EH (cell line): ENCODE results near the gene PBX1.

Experiments
- DNase-seq: peaks from one replicate; pipeline ENCODE4 v3.0.0-alpha.2; 2015; ENCODE audit warnings: low read depth

Gene PBX1

DNA sequence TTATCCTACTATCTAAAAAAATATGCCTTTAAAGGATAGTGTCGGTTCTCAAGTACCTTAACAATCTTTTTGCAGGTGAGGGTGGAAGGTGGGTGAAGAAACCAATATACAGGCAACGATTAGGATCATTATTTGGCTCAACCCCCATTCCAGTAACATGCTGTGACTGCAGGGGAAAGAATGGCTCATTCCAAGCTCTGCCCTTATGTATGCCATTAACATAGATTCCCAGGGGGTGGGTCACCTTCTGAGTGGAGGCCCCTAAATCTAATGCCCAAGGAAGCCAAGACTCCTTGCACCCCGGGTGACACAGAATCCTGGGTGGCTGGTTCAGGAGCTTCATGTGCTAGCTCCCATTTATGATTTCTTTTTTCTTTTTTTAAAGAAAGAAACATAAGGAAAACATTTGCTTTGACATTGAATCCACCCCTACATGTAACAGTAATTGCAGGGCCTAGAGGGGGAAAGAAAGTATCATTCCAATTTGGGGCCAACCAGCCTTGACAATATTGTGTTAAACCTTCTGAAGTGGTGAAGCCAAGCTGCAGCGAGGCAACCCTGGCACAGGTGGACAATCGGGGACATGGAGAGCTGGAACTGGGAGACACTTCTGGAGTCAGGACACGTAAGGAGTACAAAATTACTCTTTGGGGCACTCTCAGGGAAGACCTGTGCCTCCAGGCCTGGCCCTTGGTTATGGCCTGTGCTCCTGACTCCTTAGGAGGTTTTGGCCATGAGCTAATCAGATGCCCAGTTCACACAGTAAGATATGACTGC is 200.3 kb downstream of the PBX1 start:
- no peak for DNase-seq

DNA sequence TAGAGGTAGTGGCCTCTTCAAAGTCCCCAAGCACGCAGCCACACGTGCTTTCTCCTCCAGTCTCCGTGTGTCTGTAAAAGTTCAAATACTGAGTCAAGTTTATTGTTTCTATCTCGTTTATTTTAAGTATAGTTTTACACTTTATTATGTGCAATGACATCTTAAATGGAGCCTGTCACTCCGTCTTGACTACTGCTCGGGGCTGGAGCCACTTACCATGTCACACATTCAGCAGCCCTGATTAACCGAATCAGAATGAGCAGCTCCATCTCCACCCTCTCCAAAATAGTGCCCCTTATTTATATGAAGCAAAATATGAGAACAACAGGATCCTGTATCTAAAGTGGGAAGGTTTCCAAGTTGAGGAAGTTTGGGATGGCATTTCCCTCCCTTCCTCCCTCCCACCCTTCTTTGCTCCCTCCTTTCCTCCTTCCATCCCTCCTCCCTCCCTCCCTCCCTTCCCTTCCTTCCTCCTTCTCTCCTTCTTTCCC is 201.0 kb downstream of the PBX1 start:
- DNase-seq = peak; percentile 41

DNA sequence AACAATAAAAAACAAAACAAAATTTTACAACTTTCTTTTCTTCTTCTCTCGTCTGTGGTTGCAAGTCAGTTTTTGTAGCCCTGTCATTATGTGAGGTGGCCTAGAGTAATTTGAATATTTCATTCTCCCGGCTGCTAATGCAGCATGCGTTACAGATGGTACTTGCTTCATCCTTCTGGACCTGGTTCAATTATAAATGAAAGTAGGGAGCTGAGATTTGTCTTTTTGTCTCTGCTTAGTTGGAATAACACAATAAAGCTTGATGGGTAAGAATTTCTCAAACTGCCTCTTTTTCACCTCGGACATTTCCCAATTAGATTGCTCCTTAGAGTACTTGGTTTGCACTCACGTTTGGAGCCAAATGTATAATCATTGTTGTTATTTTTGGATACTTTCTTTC is 201.6 kb downstream of the PBX1 start:
- DNase-seq = no peak

DNA sequence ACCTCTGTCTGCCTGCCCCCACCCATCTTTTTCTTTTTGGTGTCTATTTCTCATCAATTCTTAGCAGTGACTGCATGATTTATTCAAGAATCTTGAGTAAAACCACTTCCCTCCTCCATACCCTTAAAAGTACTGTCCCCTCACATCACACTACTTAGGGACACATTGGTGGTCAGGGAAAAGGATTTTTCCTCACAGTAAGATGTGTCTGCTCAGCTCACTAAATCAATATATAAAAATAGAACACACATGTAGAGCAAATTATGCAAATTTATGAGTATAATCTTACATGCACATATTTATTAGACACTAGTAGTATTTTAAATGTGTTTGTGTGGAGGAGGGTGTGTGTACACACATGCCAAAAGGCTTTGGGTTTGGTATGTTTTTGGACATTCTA is 202.0 kb downstream of the PBX1 start:
- DNase-seq = no peak

DNA sequence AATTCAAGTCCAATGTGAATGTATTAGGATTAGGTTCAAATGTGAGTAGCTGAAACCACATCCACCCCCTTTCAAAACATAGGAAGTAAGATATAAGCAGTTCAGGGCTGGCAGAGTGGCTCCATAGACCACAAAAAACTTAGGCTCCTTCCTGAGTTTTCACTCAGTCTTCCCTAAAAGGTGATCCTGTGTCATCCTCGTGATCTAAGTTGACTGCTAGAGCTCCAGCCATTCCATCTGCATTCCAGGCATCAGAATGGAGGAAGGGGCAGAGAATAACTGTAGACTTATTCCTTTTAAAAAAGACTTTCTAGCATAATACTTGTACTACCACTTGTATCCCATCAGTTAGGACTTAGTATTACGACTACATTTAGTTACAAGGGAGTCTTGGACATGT is 204.1 kb downstream of the PBX1 start:
- no peak for DNase-seq

DNA sequence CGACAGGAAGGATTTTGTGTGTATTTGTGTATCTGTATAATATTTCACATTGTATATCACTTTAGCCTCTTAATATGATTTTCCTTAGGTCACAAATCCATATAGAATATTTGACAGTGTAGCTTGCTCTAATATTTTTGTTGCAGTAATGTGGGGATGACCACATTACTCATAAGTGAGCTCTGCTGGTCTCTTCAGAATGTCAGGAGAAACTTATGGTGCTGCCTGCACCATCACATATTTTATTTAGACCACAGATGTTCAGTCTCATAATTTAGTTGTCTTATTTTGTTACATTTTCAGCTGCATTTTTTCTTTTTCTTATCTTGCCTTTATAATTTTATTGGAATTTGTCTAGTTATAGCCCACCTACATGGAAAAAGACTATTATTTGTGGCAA is 205.3 kb downstream of the PBX1 start:
- DNase-seq = peak; percentile 56

DNA sequence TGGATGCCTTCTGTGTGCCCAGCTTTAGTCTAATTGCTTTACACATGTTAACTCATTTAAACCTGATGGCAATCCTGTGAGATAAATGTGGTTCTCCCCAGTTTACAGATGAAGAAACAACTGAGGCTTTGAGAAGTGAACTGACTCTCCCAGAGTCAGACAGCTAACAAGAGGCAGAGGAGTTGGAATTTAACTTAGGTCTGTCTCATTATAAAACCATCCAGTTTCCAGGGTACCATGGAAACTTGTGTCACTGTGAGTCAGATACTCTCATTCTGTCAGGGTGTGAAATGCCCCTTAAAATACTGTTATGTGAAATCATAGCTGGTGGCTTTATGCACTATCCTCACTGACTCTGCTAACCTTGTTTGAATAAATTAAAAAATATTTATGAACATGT is 206.6 kb downstream of the PBX1 start:
- peak; percentile 96 for DNase-seq

DNA sequence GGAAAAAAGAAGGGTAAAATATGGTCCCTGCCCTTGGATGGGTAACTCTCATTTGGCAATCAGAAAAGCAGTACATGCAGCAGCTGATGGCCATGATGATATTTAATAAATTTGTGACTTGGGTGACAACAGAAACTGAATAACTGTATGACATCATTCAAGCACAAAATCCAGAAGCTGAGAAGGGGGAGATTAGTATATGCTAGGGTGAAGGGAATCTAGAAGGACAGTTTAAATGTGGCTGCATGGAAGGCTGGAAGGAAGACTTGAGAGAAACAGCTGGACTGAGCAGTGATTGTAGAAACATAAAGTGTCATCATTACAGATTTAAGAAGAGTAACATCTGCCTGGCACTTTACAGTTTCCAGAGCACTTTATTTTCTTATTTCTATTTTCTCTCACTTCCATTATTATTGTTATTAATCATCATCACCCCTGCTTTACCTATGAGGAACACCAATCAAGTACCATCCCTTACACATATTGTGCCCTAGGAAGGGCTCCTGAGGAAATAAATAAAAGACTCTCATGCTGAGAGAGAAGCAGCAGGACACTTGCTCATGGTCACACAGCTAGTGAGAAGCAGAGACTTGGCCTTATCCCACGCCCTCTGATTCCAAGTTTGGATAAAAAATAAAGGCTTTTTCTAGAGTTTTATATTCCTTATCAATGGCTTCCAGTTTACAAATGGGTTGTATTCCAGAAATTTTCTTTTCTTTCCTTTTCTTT is 207.2 kb downstream of the PBX1 start:
- DNase-seq = peak; percentile 50

DNA sequence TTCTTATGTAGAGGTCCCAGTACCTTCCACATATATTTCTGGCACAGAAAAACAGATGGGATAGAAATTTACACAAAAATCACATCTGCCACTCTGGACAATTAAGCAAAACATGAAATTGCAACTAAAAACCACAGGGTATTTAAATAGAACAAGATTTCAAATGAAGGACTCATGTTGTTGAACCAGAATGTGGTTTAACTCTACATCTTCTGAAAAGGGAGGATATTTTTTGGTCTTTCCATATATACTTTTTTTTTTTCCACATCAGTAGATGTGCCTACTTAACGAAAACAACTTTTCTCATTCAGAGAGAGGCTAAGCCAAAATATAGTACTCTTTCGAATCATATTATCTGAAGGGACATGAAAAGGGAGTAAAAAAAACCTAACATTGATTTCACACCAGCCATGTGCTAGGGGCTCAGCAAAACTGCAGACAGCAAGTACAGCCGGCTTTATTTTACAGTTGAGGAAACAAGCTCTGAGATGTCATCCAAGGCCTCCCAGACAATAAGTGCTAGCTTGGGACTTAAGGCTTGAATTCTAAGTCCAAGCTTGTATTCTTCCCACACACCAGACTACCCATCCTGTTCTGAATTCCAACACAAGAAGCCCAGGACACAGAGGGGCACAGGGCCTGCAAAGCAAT is 208.9 kb downstream of the PBX1 start:
- peak; percentile 48 for DNase-seq

DNA sequence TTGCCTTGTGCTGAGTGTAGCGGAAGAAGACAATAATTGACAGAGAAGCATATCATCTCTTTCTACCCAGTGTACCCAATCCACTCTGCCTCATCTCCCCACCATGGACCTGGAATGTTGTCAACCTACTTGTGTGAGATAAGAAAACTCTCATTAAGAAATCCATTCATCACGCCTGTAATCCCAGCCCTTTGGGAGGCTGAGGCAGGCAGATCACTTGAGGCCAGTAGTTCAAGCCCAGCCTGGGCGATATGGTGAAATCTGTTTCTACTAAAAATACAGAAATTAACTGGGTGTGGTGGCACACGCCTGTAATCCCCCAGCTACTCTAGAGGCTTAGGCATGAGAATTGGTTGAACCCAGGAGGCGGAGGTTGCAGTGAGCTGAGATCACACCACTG is 209.6 kb downstream of the PBX1 start:
- no peak for DNase-seq

DNA sequence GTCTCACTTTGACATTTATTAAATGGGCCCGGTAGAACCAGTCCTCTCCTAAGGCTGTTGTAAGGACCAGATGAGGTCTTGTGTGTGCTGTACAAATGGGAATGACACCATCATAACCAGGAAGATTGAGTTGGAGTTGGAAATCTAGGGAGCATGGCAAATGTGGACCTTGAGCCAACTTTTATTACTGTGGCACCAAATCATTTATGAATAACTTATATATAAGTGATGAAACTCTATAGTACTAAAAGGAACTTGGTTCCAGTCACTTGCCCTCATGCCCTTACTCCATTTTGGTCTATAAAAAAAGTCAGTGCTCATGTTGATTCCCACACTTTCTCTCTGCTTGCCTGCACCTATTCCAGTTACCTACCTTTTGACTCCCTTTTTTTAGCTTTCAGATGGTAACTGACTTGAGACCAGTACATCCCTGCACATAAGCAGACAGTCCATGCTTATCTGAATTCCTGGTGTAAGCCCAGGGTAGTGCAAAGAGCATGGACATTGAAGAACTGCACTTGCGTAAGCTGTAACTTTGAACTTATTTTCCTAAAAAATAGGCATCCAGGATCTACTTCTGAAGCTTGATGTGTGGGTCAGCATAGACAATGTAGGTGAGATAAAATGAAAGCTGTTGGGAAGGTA is 210.6 kb downstream of the PBX1 start:
- DNase-seq = no peak

DNA sequence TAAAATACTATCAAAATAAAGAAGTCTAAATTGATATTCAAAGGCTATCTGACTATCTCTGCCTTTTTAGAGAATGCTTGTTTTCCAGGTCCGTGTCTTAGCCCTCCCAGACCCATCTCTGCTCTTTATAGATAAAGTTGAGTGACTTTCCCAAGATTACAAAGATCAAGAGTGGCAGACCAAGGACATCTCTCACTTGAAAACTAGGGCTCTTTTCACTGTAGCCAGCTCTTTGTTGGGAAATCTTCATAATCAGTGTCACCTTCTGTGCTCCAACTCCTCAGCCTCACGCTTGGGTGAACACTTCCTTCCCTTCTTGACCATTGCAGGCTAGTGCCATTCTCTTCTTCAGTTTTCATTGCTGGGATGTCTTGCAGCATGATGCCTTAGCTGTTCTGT is 211.1 kb downstream of the PBX1 start:
- DNase-seq = no peak

DNA sequence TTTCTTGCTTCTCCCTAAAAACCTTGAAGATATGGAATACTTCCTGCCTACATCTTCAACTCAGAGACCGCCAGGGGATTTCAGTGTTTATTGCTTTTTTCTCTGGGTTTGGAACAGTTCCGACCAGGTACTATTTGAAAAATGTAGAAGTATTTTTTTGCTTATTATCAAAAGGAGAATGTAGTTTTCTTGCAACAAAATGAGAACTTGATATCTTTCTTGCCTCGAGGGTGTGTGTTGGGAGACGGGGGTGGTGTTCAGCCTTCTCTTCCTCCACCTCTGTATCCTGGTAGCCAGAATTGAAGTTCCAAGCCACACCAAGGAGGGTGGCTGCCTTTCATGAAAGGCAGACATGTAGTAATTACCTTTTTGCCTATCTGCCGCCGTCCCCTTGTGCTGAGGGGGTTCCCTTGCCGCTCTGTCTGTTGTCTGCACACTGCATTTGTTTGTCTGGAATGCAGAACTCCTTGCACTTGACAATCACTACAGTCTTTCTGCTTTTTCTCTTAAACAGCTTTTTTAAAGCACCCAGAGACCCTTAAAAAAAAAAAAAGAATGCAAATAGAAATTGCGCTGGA is 212.1 kb downstream of the PBX1 start:
- peak; percentile 82 for DNase-seq

DNA sequence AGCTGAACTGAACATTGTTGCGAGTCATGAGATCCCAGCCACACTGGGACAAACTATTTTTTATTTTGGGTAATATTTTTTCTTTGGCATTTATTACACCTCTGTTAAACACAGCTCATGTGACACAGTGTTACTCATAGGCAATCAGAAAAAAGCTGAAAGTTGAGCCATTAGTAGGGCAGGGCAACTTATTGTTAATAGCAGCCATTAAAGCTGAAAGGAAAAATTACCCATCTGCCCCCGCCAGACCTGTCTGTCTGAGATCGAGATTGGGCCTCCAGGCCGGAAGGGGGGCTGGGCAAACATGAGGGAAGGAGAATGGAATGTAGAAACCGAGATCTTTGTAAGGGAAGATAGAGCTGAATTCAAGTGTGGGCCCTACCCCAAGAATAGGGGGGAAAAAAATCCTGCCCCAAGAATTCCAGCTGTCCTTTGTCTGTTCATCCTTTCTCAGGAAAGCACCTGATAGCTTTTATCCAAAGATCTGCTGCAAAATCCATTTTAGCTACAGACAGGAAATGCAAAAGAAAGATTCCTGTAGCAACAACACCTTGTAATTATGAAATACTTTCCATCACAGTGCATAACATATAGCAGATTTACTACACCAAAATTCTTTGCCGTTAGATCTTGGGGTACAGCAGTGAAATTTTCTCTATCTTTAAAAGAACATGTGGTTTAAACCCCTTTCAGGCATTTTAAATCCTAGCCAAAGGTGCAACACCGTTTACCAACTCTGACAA is 212.8 kb downstream of the PBX1 start:
- peak; percentile 84 for DNase-seq

DNA sequence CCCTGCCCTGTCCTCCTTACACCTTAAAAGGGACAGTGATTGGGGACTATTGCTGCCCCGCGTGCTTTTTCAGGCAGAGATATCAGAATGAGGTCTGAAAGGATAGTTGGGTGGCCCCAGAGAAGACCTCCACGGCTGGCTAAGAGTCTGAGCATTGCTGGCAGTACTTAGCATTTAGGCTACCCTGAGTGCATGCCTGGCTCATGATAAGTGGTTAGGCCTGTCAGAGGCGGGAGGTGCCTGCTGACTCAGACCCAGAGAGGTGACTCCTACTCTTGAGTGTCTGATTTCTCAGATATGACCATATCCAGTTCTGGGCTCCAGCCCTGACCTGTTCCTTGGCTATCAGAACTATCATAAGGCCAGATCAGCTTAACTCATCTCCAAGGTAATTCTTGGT is 213.7 kb downstream of the PBX1 start:
- peak; percentile 96 for DNase-seq

DNA sequence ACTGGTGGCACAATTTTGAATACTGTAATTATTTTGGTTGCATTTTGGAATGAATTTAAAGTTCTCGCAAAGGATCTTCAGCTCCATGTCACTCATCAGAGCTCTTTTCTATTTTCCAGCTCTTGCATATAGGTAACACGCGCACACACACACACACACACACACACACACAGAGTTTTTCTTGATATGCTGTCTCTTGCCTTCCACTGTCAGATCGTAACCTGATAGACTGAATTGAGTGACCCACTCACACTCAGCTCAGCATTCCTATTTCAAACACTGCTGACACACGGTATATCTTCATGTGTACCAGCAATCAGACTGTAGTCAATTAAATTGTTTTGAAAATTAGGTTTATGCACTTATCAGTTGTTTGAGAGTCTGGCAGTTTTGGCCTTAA is 214.1 kb downstream of the PBX1 start:
- DNase-seq = no peak

DNA sequence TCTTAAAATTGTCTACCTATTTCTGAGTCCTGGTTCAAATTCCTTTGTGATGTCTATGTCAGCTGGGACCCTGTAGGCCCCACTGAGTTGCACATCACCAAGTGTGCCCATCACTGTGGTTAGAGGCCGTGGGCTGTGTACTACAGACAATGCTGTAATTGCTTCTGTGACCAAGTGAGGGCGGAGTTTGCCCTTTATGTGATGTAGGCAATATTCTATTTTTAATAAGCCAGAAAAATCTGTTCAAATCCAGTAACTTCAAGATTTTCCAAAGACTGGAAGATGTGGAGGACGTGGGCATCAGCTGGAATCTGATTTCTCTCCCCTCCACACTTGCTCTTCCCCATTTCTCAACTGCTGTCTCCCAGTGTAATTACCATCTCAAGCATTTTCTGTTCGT is 215.4 kb downstream of the PBX1 start:
- no peak for DNase-seq

DNA sequence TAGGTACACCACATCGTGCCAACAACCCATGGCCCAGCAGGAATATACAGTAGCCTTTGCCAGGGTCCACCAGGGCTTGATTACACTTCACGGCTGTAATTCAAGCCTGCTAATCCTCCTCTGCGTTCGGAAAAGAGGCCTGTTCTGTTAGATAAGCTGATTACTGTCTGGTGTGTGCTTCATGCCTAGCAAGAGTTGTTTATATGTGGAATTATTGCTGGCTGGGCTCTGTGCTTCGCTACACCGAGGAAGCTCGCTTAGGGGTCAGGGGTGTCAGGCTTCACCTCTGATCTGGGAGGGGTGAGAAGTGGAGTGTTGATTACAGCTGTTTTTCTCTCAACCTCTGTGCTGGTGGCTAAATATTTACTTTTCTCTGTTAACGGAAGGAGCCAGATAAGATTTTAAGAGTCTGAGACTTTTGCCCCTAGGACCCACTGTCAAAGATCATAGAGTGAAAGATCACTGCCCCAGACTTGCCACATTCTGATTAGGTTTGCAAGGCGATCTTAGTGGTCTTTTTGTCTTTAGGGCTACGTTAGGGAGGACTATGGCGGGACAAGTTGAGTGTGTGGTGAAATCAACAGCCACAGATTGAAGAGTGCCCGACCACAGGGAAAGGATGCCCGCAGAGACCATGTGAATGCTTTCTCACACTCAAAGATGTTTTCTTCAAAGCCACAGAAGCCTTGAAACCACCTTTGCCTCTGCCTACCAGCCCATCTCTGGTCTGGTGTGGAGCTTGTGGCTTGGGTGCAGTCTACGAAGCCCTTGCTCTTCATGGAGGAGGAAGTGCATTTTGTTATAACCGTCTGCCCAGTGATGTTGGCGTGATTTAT is 216.1 kb downstream of the PBX1 start:
- DNase-seq = no peak

DNA sequence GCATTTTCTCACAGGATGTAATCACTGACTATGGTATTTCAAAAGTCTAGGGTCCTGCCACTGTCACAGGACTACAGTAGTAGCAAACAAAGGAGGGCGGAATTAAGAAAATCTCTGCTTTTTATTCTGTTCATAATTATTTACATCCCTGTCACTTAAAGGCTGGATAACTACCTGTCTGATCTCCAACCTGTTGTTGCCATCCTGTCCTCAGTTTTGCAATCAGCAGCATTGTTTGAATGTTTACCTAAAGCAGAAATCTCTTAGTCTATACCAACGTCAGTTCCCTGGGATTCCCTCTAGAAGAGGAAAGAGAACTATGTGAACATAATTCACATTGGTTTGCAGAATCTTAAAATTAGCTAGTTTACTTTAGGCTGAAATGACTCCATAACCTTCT is 218.5 kb downstream of the PBX1 start:
- DNase-seq = no peak

DNA sequence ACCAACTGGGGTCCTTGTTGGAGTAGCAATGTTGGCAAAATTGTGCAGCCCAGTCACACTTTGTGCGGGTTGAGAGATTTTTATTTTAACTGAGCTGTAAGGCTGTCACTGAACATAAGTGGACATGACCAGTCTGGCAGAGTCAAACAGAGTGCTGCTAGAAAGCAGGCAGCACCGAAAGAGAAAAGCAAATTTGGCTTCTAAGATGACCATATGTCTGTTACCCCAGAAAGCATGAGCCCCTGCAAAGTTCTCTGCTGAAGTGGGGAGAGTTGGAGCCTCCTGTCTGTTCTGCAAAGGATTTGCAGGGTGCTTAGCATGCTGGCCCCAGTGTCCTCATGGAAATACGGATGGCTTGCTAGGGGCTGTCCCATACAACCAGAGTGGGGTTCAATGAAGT is 220.4 kb downstream of the PBX1 start:
- no peak for DNase-seq
